ENCODE data around the gene TYW5.

TYW5 gene

GRCh38 chr2:199929262-199929661 is 26.0 kb downstream of the TYW5 start:
- no peak overlapping the region for H3K4me3 ChIP-seq (replicated peaks in 1 of 2; ENCODE audit: low read depth in 2 of 2, low read length in 2 of 2)
- no peak for DNase-seq (ENCODE audit: low read depth in 2 of 2)
- no peak for TF ChIP-seq CTCF (IDR thresholded peaks at IDR 0.05; ENCODE audit: low read depth, low read length)

GRCh38 chr2:199928626-199929025 is 26.7 kb downstream of the TYW5 start:
- no peak overlapping the region for H3K4me3 ChIP-seq (replicated peaks in 1 of 2; ENCODE audit: low read depth in 2 of 2, low read length in 2 of 2)
- no peak for DNase-seq (ENCODE audit: low read depth in 2 of 2)
- no peak for TF ChIP-seq CTCF (IDR thresholded peaks at IDR 0.05; ENCODE audit: low read depth, low read length)

- no peak for DNase-seq (ENCODE audit: low read depth in 2 of 2)
- no peak overlapping the region for H3K4me3 ChIP-seq (replicated peaks in 1 of 2; ENCODE audit: low read depth in 2 of 2, low read length in 2 of 2)
- TF ChIP-seq CTCF (IDR thresholded peaks at IDR 0.05; ENCODE audit: low read depth, low read length) = no peak
Measured at GRCh38 chr2:199928226-199928625, 27.1 kb downstream of the TYW5 start.

GRCh38 chr2:199926806-199927205 is 28.5 kb downstream of the TYW5 start:
- no peak for DNase-seq (ENCODE audit: low read depth in 2 of 2)
- H3K4me3 ChIP-seq (replicated peaks in 1 of 2; ENCODE audit: low read depth in 2 of 2, low read length in 2 of 2) = no peak overlapping the region
- no peak for TF ChIP-seq CTCF (IDR thresholded peaks at IDR 0.05; ENCODE audit: low read depth, low read length)

GRCh38 chr2:199923924-199924323 is 31.4 kb downstream of the TYW5 start:
- DNase-seq (ENCODE audit: low read depth in 2 of 2) = no peak
- no peak overlapping the region for H3K4me3 ChIP-seq (replicated peaks in 1 of 2; ENCODE audit: low read depth in 2 of 2, low read length in 2 of 2)
- no peak for TF ChIP-seq CTCF (IDR thresholded peaks at IDR 0.05; ENCODE audit: low read depth, low read length)

- DNase-seq (ENCODE audit: low read depth in 2 of 2) = peak in 1 of 2 donors; percentile 13
- TF ChIP-seq CTCF (IDR thresholded peaks at IDR 0.05; ENCODE audit: low read depth, low read length) = no peak
- no peak overlapping the region for H3K4me3 ChIP-seq (replicated peaks in 1 of 2; ENCODE audit: low read depth in 2 of 2, low read length in 2 of 2)
Measured at GRCh38 chr2:199922856-199923255, 32.4 kb downstream of the TYW5 start.

- H3K4me3 ChIP-seq (replicated peaks in 1 of 2; ENCODE audit: low read depth in 2 of 2, low read length in 2 of 2) = no peak overlapping the region
- no peak for DNase-seq (ENCODE audit: low read depth in 2 of 2)
- TF ChIP-seq CTCF (IDR thresholded peaks at IDR 0.05; ENCODE audit: low read depth, low read length) = no peak
Measured at GRCh38 chr2:199916980-199917379, 38.3 kb downstream of the TYW5 start.
